Ureter (tissue), 1 donor: ENCODE results near the gene TRMT1. TPM values are rescaled to one million over a fixed set of nuclear protein-coding genes. Genes with fewer than 3 reads are reported as not detected.

Experiments used
- DNase-seq: peaks from one replicate; pipeline ENCODE4 v3.0.0-alpha.2; 2020; ENCODE audit warnings: low spot score
- total RNA-seq: library from RNA; stranded (reverse); gene quantifications from one replicate; pipeline ENCODE4 v1.2.4, GENCODE V29; 2023
- donor health status: DM: yes; HTN: yes; CAD: no.

TRMT1 gene
- total RNA-seq, 1 donor from 2014 or later = 54.6 TPM

DNA sequence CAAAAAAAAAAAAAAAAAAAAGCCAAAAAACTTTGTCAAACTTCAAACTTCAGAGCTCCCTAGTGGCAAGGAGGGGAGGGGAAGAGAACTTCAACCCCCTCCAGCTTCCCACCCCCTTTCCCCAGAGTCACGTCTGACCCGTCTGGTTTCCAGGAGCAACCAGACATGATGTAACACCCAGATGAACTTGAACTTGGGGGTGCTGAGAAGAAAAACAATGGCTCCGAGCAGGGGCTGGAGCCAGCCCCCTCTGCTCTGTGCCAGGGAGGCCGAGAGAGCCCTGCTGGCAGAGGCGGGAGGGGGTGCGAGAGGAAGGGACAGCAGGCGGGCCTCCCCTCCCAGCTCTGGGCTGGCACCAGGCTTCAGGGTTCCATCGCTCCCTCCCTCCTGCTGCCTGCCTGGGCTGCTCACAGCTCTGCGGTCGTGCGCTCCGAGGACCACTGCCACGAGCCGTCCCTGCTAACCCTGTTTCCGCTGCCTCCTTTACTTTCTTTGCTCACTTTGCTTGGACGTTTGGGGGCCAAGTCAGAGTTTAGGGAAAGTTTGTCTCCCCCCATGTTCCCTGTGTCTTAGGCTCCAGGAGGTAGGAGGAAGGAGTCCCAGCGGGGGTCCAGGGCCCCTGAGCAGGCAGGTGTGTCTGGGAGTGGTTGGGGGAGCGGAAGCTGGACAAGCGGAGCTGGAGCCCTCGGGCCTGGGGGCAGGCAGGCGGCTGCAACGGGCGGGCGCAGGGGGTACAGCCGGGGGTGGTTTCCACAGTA lies 25.0 kb downstream of the TRMT1 start:
- DNase-seq = peak; percentile 66

GRCh38 chr19:13090511-13091231 lies 25.9 kb downstream of the TRMT1 start:
- no peak for DNase-seq

GRCh38 chr19:13089857-13090507 lies 26.6 kb downstream of the TRMT1 start:
- DNase-seq = no peak

DNA sequence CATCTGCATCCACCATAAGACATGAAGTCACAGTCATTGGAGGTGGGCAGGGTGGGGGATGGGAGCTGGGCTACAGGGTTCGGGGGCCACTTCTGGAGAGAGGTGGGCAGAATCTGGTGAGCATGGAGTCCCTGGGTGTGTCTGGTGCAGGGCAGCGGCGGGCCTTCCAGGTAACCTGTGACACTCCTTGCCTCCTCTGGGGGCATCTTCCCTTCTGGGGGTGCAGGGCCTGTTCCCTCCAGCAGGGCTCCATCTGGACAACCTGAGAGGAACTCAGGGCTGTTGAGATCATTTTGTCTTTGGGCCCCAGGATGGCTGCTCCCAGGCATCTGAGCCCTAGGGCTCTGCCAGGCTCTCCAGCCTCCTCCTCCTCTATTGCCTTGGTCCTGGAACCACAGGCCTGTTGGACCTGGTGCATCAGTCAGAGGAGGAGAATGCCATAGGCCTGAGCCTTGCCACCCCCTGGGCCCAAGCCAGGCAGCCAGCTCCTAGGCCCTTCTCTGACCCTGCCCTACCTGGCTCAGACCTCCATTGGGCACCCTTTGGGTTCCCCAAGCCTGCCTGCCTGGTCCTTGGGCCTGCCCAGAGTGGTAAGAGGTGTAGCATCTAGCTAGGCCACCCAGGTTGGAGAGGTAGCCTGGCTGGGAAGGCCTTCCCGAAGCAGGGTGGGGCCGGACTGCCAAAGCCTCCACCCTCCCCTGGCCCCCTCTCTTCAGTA lies 27.2 kb downstream of the TRMT1 start:
- no peak for DNase-seq

GRCh38 chr19:13087795-13088537 lies 28.6 kb downstream of the TRMT1 start:
- no peak for DNase-seq

DNA sequence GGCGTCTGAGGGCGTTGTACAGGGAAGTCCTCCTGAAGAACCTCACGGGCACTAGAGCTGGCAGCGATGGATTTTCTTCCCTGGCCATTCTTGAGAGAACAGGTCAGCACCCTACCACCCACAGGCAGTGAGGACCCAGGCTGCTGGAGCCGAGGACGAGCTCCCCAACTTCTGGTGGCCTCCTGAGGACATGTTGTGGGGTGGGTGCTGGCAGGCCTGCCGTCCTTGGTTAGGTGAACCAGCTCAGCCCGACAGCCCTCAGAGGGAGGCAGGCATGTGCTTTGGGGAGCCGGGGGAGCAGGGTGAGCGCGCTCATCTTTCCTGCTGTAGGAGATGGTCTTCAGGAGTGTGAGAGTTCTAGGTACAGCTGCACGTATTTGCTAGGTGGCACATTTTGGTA lies 29.2 kb downstream of the TRMT1 start:
- DNase-seq = no peak

GRCh38 chr19:13086341-13086740 lies 30.2 kb downstream of the TRMT1 start:
- no peak for DNase-seq

DNA sequence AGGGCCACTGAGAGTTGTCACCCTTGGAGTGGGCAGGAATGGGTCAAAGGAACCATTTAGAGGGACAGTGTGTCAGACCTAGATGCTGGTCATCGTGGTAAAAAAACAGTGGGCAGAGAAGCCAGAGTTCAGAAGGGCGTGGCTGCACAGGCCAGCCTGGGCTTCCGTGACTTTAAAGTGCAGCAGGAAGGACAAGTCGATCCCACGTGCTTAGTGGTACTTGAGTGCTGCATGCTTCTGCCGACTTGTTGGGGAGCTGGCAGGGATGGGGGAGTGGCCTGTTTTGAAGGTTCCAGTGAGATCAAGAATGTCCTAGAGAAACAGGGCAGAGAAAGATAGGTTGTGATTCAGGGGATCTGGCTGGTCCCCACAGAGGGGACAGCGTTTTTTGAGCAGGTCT lies 30.9 kb downstream of the TRMT1 start:
- no peak for DNase-seq

GRCh38 chr19:13083627-13084026 lies 32.9 kb downstream of the TRMT1 start:
- DNase-seq = no peak

DNA sequence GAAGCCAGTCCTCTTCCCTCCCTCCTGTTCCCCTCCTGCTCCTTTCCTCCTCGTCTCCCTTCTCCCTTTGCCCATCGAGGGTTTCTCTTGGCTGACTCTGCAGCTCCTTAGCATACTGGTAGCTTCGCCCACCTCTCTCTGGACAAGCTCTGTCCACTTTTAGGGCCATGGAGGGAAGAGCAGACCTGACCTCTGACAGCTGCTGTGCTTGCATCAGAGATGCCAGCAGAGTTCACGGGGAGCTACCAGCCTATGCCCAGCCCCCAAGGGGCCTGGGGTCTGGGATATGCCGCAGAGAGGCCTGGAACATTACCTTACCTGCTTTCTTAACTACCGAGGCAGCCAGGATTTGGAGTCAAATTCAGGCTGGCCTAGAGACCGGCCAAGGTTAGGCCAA lies 33.5 kb downstream of the TRMT1 start:
- no peak for DNase-seq

DNA sequence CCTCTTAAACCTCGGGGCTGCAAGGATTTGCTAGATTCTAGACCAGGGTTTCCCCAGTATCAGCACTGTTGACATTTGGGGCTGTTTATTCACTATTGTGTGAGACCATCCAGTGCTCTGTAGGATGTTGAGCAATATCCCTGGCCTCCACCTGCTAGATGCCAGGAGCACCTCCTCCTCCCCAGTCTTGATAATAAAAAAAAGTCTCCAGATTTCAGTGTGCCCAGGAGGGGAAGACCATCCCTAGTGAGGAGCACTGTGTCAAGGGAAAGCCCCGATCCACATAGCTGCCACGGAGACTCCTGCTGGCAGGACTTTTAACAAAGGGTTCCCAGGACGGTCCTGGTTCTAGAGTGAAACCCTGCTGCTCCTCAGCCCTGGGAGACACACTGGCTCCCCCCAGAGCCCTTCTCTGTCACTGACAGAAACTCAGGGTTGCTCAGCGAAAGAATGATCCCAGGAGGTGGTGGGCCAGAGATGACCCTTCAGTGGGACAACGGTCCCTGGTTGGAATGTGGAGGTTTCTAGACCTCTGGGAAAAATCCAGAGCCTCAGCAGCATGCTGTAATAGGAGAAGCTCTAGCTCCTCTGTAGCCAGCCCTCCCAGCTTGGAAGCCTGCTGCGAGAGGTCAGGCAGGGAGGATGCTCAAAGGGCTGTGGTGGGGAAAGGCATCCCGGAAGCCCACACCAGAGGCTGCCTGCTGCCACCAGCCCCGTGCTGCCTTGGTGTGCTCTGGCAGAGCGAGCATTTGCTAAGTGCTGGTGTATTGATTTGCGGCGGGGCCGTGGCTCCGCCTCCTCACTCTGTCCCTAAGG lies 34.1 kb downstream of the TRMT1 start:
- DNase-seq = no peak

GRCh38 chr19:13079542-13079986 lies 37.0 kb downstream of the TRMT1 start:
- DNase-seq = peak; percentile 80

- peak; percentile 59 for DNase-seq
These were observed 37.5 kb downstream of the TRMT1 start for GRCh38 chr19:13078897-13079541.

GRCh38 chr19:13078381-13078780 lies 38.2 kb downstream of the TRMT1 start:
- no peak for DNase-seq

GRCh38 chr19:13077240-13077639 lies 39.3 kb downstream of the TRMT1 start:
- DNase-seq = no peak

DNA sequence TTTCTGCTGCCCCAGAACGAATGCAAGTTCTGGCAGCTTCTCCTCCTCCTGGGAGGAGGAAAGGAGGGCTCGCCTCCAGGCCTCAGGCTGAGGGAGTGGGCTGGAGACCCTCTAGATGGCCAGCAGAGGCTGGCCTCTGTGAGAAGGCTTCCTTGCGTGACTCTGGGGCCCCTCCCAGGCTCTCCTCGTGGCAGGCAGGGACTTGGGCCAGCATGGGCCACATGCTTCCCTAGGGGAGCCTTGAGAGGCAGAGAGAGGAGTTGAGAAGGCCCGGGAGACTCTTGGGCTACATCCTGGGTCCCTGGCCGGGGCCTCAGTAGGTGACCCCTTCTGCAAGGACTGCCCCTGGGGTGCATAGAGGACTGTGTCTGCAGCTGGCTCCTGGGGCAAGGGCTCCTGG lies 39.8 kb downstream of the TRMT1 start:
- no peak for DNase-seq

GRCh38 chr19:13076320-13076719 lies 40.2 kb downstream of the TRMT1 start:
- DNase-seq = no peak

DNA sequence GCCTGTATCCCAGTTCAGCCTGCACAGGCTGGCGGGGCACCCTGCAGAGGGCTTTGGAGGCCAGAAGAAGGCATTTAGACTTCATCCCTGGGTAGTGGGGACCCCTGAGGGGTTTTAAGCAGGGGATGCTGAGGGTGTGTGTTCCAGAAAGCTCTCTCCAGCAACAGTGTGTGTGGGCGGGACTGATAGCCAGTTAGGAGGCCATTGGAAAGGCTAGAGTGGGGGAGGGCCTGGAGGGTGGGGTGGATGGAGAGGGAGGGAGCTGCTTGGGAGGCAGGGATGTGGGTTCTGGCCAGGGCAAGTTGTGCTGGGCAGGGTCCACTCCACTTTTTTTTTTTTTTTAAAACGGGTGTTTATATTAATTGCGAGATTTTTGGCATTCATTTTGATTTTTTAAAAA lies 42.2 kb downstream of the TRMT1 start:
- DNase-seq = no peak

DNA sequence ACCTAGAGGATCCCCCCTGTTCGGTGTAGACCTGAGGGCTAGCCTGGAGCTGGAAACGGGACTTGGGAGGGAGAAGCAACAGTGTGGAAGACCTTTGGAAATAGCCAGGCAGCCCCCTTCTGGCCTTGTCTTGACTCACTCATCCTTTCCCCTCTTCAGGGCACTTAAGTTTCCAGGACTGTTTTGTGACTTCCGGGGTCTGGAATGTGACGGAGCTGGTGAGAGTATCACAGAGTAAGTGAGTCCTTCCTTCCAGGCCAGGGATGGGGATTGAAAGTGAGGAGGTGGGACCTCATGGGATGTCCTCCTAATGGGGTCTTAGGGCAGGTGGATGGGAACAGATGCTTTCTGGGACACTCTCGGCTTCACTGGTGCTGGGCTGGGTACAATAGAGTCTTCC lies 43.3 kb downstream of the TRMT1 start:
- no peak for DNase-seq
